Panc1 (cell line): ENCODE results near the gene DDX41.

Experiments used
- CTCF ChIP-seq: fragments of 450-650 bp; IDR thresholded peaks from 2 replicates; pipeline ENCODE4 v1.5.1; 2017; ENCODE audit warnings: mild to moderate bottlenecking
- POLR2AphosphoS5 ChIP-seq: IDR thresholded peaks from 2 replicates; pipeline ENCODE4 v1.6.1; 2012; ENCODE audit warnings: mild to moderate bottlenecking, low read depth, low read length, moderate library complexity
- REST ChIP-seq, 2 experiments: IDR thresholded peaks; 2 replicates each; pipeline ENCODE4 v1.6.1; 2011 to 2012; ENCODE audit warnings: low read depth in 2 of 2, control low read depth in 1 of 2, low read length in 1 of 2, mild to moderate bottlenecking in 1 of 2, moderate library complexity in 1 of 2; ENCODE audit not compliant: insufficient read depth in 1 of 2
- SIN3A ChIP-seq: IDR thresholded peaks from 2 replicates; pipeline ENCODE4 v1.6.1; 2012; ENCODE audit warnings: low read depth, mild to moderate bottlenecking, low read length, moderate library complexity, borderline replicate concordance; ENCODE audit not compliant: insufficient read depth
- TCF7L2 ChIP-seq: IDR thresholded peaks from 2 replicates; pipeline ENCODE4 v1.6.1; 2011; ENCODE audit warnings: mild to moderate bottlenecking, low read depth, low read length, inconsistent platforms

GRCh38 chr5:177491429-177491945, 25.3 kb downstream of the DDX41 start:
- TF ChIP-seq CTCF (peak; percentile 99), POLR2AphosphoS5 (0 out of 2 replicates have a peak, but pooled peaks have one; percentile 37), SIN3A (no peak), REST (IDR thresholded peaks at IDR 0.05; ENCODE audit: insufficient read depth in 1 of 2, low read depth in 2 of 2, low read length in 1 of 2) (no peak), TCF7L2 (no peak)
